HG02840 (cell line): ENCODE measurements around the gene SV2C.
"Not testable (repeated sequence)": the region's sequence is repeated elsewhere in the genome, so short reads cannot be mapped to it uniquely, and the experiment has no call there.

Experiments
- ATAC-seq: cut with Tn5 transposase; IDR thresholded peaks from one replicate; pipeline ENCODE4 v1.9.1; 2021; ENCODE audit warnings: mild to moderate bottlenecking, moderate library complexity, moderate number of reproducible peaks; ENCODE audit not compliant: unreplicated experiment, low FRiP score

The SV2C gene

DNA sequence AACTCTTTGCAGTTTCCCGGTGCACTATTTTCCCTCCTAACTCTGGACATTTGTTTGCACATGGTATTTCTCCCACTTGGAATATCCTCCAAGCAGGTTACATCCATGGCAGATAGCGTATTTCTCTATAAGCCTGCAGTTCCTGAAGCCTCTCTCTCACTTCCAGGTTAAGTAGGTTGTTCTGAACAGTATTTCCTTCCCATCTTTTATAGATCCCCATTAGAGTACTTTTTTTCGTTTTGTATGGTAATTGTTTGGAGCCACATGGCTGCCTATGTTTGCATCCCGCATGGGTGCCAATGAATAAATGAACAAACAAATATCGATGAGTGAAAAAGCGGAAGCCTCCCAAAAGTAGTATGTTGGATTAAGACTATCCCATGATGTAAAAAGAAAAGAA is 206.5 kb downstream of the SV2C start:
- no peak for ATAC-seq

- no peak for ATAC-seq
These were observed 207.2 kb downstream of the SV2C start for GRCh38 chr5:76290321-76290757.

DNA sequence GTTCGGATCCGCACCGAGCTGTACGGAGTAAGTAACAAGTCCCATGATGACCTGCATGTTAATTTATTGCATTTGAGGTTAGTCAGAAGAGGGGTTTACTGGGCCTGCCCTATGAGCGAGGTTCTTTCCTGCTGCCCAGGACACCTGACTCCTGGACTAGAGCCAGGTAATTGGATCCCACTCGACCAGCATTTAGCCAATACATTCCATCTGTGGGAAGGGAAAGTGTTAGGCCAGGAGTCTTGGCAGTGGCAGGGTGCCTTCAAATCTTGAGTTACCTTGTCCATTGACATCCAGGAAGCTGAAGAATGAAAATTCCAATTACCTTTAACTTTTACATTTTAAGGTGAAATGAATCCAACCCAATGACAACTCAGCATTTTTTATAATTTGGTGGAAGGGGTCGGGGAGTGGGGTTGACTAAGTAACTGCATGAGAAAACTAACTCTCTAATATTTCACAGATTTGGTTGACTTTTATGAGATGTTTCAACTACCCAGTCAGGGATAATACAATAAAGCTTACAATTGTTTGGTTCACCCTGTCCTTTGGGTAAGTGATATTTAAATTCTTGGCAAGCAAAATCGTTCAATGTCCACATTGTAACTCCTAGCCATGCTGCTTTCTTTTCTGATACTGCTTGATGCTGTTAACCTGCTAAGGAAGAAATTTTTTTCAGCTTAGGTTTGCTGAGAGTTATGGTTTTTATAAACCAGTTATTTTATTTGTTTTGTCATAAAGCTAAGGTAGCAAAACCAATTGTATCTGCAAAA is 208.3 kb downstream of the SV2C start:
- no peak for ATAC-seq

DNA sequence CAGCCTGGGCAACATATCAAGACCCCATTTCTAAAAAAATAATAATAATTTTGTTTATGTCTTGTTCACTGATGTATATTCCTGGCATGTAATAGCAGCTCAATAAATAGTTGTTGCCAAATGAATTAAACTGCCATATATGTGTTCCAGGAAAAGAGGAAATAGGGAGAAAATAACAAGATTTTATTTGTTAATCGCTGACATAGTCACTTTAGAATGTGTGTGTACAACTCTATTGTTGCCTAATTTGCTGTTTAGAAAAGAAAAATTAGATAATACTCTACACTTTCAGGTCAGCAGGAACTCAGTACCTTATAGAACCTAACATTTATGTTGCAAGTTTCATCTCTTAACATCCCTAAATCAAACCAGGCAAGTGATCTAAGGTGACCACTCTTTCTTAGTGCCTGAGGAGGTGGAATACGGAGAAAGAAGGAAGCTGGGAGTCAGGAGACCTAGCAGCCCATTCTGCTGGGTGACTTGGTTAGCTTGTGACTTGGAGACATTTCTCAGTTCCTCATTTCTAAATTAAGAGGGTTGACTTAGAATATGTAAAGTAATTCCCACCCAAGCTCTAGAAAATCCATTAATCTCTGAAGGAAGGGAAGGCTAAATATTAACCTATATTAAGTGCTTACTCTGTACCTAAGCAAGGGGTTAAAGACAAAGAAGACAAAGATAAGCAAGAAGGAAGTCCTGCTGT is 209.6 kb downstream of the SV2C start:
- ATAC-seq = no peak

DNA sequence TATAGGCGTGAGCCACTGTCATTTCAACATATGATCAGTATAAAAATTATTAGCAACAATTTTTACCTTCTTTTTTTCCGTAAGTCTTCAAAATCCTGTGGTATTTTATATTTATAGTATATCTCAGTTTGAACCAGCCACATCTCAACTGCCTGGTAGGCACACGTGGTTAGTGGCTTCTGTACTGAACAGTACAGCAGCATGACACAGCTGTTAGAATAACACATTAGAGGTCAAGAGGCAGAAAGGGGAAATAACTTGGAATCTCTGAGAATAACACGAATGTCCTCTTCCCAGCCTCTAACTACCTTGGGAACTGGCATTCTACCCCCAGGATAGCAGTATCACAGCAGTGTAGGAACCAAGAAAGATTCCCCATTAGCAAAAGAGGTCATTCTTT is 211.4 kb downstream of the SV2C start:
- ATAC-seq = no peak

DNA sequence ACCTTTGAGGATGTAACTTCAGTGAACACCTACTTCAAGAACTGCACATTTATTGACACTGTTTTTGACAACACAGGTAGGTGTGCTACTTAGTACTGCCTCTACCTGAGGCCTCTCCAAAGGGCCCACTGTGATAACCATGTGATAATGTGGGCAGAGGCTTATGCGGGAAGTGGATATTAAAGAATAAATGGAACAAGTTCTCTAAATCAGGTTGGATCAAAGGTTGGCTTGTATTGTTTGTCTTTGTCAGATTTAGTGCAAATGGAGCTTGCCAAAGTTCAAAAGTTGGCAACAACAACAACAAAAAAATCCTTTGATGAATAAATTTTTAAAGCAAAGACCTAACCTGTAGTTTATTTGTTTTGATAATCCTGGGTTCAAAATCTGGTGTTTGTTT is 215.7 kb downstream of the SV2C start:
- ATAC-seq = no peak

DNA sequence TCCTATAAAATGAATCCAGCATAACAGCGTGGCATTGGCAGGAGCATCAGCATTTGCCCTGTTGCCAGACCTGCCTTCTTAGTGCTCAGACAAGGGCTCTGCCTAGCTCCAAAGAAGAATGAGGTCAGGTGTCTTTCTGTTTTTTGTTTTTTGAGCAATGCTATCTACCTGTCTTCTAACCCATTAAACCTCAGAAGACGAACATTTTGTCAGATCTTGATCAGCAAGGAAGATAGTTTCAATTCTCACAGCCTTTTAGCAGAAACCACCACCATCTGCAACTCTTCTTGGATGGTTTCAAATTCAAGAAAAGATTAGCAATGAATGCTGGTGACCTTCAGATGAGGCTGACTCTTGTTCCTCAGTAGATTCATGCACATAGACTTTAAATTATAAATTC is 216.4 kb downstream of the SV2C start:
- no peak for ATAC-seq

DNA sequence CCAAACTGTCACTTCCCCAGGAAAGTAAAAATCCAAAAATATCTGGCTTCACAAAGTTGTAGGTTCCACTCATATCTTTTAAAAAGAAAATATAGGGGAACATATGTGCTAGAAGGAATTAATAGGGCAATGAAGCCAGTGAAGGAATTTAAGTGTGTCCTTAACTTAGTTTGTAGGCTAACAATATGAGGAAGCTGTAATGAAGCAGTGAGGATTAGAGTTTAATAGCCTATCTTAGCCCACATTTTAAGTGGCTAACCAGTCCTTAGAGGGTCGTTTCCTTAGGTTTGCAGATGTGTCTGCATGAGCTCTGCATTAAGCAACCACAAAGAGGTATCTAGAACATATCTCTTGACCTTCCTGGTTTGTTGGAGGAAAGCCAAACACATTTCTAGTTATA is 218.7 kb downstream of the SV2C start:
- not testable (repeated sequence) for ATAC-seq

DNA sequence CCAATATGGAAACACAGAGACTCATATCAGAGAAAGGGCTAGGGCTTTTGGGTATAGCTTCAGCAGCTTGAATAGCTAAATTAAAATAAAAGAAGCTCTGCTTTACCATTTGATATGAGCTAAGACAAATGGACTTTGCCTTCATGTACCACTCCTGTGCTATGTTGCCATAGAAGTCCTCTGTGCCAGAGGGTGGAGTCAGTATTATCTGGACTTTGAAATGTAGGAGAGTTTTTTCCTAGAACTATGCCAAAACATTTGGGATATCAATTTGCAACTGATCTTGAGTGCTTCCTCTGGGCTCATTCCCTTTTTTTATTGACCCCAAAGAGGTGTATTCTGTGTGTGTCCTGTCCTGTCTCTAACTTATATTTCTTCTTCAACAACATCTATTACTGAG is 219.5 kb downstream of the SV2C start:
- not testable (repeated sequence) for ATAC-seq

DNA sequence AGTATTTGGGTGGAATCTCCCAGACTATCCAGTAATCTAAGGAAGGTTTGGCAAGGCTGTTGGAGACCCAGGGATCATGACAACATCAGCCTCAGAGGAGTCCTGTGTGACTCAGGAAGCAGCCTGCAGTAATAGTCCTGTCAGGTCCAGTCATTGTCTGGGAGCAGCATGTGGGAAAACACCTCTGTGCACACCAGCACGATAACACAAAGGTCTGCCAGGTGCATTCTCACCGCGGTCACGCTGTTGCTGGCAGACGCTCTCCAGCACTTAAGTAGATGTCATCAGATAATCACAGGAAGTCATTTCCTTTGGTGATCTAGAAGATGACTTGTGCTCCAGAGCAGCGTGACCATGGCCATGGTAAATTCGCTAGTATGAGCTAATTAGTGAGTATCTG is 220.7 kb downstream of the SV2C start:
- no peak for ATAC-seq

DNA sequence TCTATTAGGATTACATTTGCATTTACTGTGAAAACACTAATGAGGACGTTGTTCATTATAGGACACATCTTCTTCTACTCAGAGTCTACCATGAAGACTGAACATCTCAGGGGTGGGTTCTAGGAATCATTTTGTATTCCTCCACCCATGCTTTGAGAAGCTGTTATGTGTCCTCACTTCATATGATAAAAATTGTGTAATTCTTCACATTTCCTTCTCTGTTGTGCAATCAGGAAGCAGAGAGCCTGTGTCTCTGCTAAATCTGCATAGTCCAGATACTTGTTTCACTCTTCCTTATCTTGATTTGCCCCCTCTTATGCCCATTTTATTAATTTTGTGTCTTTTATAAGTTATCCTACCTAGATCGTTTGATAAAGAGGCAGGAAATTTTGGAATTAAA is 222.1 kb downstream of the SV2C start:
- no peak for ATAC-seq

DNA sequence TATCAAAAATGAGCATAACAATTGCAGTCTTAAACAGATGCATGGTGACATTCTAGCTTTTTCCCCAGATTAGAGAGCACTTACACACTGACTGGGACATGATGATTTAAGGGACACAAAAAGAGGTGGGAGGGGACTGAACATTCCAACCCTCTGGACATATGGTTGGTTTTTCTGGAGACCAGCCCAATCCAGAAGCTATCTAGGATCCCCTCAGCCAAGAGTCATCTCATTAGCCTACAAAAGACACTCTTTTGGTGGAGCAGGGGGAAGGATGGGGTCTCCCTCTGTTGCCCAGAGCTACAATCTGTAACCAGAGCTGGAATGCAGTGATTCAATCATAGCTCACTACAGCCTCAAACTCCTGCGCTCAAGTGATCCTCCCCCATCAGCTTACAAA is 222.6 kb downstream of the SV2C start:
- no peak for ATAC-seq

DNA sequence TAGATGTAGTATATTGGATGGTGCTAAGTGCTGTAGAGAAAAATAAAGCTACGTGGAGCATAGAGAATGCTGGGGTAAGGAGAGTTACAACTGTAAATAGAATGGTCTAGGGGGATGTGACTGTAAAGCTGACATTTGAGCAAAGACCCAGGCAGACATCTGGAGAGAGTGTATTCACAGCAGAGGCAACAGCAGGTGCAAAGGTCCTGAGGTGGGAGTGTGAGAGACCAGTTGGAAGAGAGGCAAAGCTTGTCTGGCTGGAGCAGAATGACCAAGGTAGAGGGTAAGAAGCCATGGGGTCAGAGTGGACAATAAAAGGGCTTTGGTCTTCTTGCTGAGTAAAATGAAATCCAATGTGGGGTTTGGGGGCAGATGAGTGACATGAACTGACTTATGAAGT is 227.0 kb downstream of the SV2C start:
- no peak for ATAC-seq

- ATAC-seq = no peak
These were observed 229.6 kb downstream of the SV2C start for GRCh38 chr5:76312783-76313182.

GRCh38 chr5:76314643-76315042 is 231.5 kb downstream of the SV2C start:
- no peak for ATAC-seq

DNA sequence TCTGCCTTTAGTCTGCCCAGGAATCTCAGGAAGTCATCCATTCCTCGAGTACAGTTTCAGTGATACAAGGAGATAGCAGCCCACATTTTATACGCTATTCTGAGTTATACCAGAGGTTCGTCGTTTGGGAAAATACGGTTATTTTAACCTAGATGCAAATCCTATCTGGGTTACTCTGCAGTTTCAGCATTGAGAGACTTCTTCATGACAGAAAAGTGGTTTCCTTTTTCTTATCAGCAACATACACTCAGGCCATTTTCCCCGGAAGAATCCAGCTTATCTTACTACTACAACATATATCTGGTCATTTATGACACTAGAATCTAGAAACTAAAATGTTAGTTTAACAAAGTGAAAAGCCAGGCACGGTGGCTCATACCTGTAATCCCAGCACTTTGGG is 236.5 kb downstream of the SV2C start:
- ATAC-seq = no peak

GRCh38 chr5:76323494-76323893 is 240.3 kb downstream of the SV2C start:
- not testable (repeated sequence) for ATAC-seq

- no peak for ATAC-seq
These were observed 242.1 kb downstream of the SV2C start for GRCh38 chr5:76325326-76325725.

GRCh38 chr5:76325876-76326491 is 242.8 kb downstream of the SV2C start:
- no peak for ATAC-seq

DNA sequence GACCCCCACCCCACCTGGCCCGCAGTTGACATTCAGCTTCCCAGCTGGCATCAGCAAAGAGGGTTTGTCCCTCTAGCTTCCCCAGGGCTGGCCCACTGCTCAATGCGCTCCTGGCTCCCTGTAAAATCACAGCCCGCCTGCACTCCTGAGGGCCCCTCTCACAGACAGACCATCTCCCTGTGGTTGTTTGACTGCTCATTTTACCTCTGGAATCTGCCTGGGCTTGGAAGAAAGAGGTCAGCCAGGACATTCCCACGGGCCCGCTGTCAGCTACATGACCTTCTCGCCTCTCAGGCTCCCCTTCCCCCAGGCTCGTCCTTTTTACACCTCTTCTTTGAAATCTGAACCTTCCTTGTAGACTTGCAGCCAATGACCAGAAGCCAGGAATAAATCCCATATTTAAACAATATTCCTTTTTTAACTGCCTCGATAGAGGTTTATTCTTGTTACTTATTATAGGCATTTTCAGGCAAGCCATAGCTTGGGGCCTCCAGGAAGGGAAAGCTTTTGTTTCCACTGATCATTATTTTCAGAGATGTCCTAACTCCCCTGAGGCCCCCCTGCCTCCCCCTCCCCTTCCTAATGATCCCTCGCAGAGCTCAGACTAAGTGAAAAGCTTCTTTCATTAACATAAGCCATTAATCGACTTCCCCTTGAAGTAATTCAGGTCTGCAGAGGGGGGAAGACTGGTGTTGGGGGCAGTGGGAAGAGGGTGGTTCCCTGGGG is 243.6 kb downstream of the SV2C start:
- no peak for ATAC-seq

DNA sequence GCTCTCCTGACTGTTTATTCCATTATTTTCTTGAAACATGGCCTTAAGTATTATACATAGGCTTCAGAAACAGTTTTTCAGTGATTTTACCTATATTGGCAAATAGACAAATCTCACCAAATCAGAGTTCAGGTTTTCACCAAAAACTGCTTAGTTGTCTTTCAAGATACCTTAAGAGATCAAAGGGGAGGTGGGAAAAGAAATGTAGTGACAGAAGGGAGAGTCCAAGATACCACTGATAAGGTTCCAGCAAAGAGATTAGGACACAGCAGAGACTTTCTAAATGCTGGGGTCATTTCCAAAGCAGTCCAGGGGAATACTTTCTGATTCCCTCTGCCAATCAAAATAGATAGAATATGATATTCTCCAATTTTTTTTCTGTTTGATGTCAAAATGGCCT is 246.2 kb downstream of the SV2C start:
- no peak for ATAC-seq
